Type B pancreatic cell (in vitro differentiated cells): Measurements from ENCODE around the gene CAMTA1. TPM values are rescaled to one million over a fixed set of nuclear protein-coding genes. Genes with fewer than 3 reads are reported as not detected.

ENCODE experiments used
- DNase-seq: peaks from one replicate; pipeline ENCODE4 v3.0.0; 2021; ENCODE audit warnings: mixed read lengths; ENCODE audit not compliant: unreplicated experiment; ENCODE audit errors: extremely low spot score
- H3K27ac Mint-ChIP-seq: 2 replicates; pipeline ENCODE4 v1.8.0; 2021; ENCODE audit warnings: mild to moderate bottlenecking, mixed read lengths
- H3K27me3 Mint-ChIP-seq: 2 replicates; pipeline ENCODE4 v1.8.0; 2021; ENCODE audit warnings: mixed read lengths
- H3K36me3 Mint-ChIP-seq: 2 replicates; pipeline ENCODE4 v1.8.0; 2021; ENCODE audit warnings: mixed read lengths
- H3K4me1 Mint-ChIP-seq: one replicate; pipeline ENCODE4 v1.8.0; 2021; ENCODE audit warnings: mixed read lengths; ENCODE audit not compliant: unreplicated experiment
- H3K4me3 Mint-ChIP-seq: 2 replicates; pipeline ENCODE4 v1.8.0; 2021; ENCODE audit warnings: mild to moderate bottlenecking, mixed read lengths
- H3K9me3 Mint-ChIP-seq: 2 replicates; pipeline ENCODE4 v1.8.0; 2021; ENCODE audit warnings: mixed read lengths
- total RNA-seq: library from RNA; stranded (reverse); gene quantifications from 2 replicates; pipeline ENCODE4 v1.2.1, GENCODE V29; 2021; ENCODE audit warnings: low replicate concordance
- TF ChIP-seq, protein P1 (sequence below): fragments of 200-600 bp; sonication (generic); conservative IDR thresholded peaks from 2 replicates; pipeline ENCODE4 v1.5.0; 2021; ENCODE audit warnings: antibody characterized with exemption, mild to moderate bottlenecking

The CAMTA1 gene
- total RNA-seq, 1 donor from 2014 or later, result 82.5 TPM

GRCh38 chr1:7528386-7529198 is 743.3 kb downstream of the CAMTA1 start:
- no peak for DNase-seq
- TF ChIP-seq, protein P1, sequence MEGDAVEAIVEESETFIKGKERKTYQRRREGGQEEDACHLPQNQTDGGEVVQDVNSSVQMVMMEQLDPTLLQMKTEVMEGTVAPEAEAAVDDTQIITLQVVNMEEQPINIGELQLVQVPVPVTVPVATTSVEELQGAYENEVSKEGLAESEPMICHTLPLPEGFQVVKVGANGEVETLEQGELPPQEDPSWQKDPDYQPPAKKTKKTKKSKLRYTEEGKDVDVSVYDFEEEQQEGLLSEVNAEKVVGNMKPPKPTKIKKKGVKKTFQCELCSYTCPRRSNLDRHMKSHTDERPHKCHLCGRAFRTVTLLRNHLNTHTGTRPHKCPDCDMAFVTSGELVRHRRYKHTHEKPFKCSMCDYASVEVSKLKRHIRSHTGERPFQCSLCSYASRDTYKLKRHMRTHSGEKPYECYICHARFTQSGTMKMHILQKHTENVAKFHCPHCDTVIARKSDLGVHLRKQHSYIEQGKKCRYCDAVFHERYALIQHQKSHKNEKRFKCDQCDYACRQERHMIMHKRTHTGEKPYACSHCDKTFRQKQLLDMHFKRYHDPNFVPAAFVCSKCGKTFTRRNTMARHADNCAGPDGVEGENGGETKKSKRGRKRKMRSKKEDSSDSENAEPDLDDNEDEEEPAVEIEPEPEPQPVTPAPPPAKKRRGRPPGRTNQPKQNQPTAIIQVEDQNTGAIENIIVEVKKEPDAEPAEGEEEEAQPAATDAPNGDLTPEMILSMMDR, result no peak
- H3K9me3 Mint-ChIP-seq, result no peaks in the 10 kb centered on the region
- peaks cover 11% of the 10 kb centered on the region for H3K27me3 Mint-ChIP-seq
- H3K4me3 Mint-ChIP-seq, result no peak overlapping the region
- peaks cover 8% of the 10 kb centered on the region for H3K4me1 Mint-ChIP-seq
- H3K36me3 Mint-ChIP-seq, result no peaks in the 10 kb centered on the region
- H3K27ac Mint-ChIP-seq, result peak overlapping the region; percentile 15

GRCh38 chr1:7529917-7530316 is 744.7 kb downstream of the CAMTA1 start:
- H3K27me3 Mint-ChIP-seq, result peaks cover 14% of the 10 kb centered on the region
- no peak for DNase-seq
- no peak overlapping the region for H3K4me3 Mint-ChIP-seq
- no peak overlapping the region for H3K27ac Mint-ChIP-seq
- no peaks in the 10 kb centered on the region for H3K9me3 Mint-ChIP-seq
- TF ChIP-seq, protein P1, result no peak
- no peaks in the 10 kb centered on the region for H3K36me3 Mint-ChIP-seq
- H3K4me1 Mint-ChIP-seq, result peaks cover 11% of the 10 kb centered on the region

DNA sequence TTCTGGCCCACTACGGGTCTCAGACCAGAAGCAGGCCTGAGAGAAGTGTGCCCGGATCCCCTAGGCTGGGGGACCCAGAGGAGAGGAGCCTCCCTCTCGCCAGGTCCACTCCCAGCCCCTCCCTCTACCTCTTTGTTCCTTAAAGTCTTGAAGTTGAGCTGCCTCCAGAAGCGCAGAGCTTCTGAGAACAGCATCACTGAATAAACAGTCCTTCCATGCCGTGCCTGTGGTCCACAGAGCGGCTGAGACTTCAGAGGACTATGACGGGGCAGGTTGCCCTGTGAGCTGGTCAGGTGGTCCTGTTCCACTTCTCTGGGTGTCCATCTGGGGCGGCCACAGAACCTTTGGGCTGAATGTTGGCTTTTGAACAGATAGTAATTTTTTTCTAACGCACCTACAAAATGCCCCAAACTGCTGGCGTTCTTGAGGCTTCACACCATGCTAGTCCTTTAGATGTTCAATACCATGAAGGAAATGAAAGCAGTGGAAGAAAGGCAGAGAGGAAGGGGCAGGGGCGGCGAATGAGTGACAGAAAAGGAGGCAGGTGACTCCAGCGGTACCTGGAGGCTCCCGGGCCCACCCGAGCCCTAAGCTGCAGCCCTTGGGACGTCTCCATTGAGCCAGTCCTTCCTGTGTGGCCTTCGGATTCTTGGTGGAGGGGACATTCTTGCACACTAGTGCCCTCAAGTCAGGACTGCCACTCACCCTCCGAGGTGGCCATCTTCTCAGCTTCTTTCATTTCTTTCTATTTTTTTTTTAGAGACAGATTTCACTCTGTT is 746.5 kb downstream of the CAMTA1 start:
- no peak for DNase-seq
- no peak overlapping the region for H3K4me3 Mint-ChIP-seq
- TF ChIP-seq, protein P1, result no peak

GRCh38 chr1:7533006-7533405 is 747.8 kb downstream of the CAMTA1 start:
- no peaks in the 10 kb centered on the region for H3K9me3 Mint-ChIP-seq
- DNase-seq, result no peak
- peaks cover 33% of the 10 kb centered on the region for H3K4me1 Mint-ChIP-seq
- TF ChIP-seq, protein P1, result no peak
- H3K27me3 Mint-ChIP-seq, result peaks cover 18% of the 10 kb centered on the region
- H3K4me3 Mint-ChIP-seq, result no peak overlapping the region
- H3K27ac Mint-ChIP-seq, result no peak overlapping the region
- H3K36me3 Mint-ChIP-seq, result no peaks in the 10 kb centered on the region

More for the DNA sequence above, 746.5 kb downstream of the CAMTA1 start:
- Mint-ChIP-seq H3K36me3 (no peaks in the 10 kb centered on the region), H3K27me3 (peaks cover 16% of the 10 kb centered on the region), H3K27ac (no peak overlapping the region), H3K9me3 (no peaks in the 10 kb centered on the region), H3K4me1 (peaks cover 21% of the 10 kb centered on the region)

DNA sequence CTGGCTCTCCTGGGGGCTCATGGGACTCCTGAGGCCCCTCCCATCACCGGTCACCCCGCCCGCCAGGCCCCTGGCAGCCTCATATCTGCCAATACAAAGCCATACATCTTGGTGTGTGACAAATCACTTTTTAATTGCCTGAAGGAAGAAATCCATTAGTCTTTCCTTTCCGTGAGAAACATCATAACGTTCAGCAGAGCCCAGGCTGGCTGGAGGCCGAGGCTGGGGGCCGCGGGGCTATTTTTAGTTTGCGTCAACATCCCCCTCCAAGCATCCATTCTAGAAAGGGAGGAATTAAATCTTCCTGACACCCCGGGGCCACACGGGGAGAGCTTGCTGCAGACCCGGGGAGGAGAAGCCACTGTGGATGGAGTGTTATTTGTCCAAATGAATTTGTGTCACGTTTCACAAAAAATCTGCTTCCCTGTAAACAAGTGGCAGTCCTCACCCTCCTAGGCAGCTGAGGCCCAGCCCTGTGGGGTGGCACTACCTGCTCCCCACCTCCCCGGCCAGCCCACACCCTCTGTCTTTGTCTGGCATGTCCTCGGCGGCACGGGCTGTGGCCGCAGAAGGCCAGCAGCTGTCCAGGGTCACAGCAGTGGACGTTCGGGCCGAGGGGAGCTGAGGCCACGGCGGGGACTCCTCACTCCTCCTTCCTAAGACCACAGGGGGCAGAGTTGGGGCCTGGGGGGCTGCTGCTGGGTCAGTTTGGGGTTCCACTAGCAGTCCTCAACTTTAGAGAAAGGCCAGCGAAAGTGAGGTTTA is 749.0 kb downstream of the CAMTA1 start:
- TF ChIP-seq, protein P1, result no peak
- no peaks in the 10 kb centered on the region for H3K9me3 Mint-ChIP-seq
- H3K4me3 Mint-ChIP-seq, result peak overlapping the region; percentile 59
- peak overlapping the region; percentile 48 for H3K27ac Mint-ChIP-seq
- no peaks in the 10 kb centered on the region for H3K36me3 Mint-ChIP-seq
- H3K4me1 Mint-ChIP-seq, result peaks cover 44% of the 10 kb centered on the region
- peaks cover 18% of the 10 kb centered on the region for H3K27me3 Mint-ChIP-seq
- no peak for DNase-seq
